SIG-M5 treated with dmso at 0.1 percent for 504 hours (cell line): ENCODE results near the gene FBXL5.

ENCODE experiments used
- DNase-seq: peaks from one replicate; lab custom pipeline; 2025; ENCODE audit not compliant: unreplicated experiment; lab: John Stamatoyannopoulos, UW

Gene FBXL5

DNA sequence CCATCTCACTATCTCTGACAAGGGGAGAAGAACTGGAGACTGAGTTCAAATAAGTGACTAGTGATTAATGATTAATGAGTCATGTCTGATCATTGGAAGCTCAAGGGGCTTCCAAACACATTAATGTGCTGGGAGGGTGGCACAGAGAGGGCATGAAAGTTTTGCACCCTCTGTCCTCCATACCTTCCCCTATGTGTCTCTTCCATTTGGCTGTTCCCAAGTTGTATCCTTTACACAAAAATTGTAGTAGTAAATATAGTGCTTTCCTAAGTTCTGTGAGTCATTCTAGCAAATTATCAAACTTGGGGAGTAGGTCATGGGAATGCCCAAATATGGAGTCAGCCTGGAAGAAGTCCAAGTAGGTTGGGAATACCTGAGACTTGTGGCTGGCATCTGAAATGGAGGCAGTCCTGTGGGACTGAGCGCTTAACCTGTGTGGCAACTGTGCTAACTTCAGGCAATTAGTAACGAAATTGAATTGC lies 22.4 kb upstream of the FBXL5 start:
- peak; percentile 37 for DNase-seq

DNA sequence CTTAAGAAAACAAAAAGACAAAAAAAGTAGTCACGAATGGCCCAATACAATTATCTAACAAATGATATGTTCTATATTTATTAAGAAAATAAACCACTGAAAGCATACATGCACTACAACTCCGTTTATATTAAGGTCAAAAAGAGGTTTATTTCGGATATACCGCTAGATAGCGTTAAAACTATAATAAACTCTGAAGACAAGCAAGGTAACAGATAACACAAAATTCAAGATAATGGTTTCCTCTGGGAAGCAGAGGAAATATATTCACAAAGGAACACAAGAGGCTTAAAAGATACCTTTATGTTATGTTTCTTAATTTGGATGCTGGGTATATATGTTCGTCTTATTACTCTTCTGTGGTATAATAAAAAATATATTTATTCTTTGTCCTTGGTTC lies 21.7 kb upstream of the FBXL5 start:
- DNase-seq, result no peak

DNA sequence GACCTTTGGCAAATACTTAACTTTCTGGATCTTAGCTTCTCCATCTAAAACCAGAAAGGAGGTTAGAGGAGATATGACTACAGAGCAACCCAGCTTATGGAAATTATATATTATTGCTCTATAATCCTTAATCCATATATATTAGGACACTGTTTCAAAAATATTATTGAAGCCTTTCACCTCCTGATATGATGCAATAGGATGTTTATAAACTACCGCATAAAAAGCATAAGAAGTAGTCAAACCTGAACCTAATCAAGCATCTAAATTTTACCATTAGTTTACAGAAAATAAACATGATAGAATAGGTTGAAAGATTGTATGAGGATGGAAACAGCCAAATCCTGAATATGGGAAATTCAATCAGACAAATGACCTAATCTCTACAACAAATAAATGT lies 20.9 kb upstream of the FBXL5 start:
- no peak for DNase-seq

DNA sequence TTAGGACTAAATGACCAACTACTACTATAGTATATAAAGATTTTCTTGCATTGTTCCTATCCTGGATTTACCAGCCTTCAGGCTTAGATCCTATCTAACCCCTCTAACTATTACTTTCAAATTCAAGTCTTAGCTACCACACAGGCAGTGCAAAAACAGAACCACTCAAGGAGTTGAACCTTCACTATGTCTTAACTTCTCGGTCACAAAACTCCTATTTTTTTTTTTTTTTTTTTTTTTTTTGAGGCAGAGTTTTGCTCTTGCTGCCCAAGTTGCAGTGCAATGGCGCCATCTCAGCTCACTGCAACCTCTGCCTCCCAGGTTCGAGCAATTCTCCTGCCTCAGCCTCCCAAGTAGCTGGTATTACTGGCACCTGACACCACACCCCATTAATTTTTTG lies 20.2 kb upstream of the FBXL5 start:
- DNase-seq, result no peak

DNA sequence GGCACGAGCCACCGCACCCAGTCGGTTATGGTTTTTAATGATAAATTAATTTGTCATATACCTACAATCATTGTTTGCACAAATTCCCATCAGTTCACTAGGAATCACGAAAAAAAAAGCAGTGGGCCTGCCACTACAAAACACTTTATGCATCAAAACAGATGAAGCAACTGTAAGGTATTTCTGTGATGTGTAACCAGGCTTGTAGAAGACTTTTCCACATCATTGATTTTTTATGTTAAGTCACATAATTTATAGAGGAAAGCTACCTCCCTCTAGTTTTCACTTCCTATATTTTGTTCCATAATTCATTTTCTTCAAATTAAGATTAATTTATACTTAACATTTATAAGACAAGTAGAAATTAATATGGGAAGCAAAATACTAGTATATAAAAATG lies 19.8 kb upstream of the FBXL5 start:
- no peak for DNase-seq

DNA sequence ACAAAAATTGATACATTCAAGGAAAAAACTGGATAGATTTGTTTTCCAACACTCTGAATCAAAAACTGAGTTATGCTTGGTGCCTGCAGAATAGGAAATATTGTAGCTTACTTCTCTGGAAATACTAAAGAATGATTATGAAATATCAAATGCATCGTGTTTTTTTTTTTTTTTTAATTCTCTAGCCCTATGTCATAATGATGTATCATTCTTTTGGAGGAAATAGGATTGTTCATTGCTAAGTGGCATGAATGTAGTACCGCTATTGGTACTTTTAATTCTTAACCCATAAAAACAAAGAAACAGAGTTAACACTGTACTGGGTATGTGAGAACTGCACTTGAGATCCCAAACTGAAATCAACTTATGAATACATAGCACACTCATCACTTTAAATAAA lies 18.9 kb upstream of the FBXL5 start:
- DNase-seq, result no peak

DNA sequence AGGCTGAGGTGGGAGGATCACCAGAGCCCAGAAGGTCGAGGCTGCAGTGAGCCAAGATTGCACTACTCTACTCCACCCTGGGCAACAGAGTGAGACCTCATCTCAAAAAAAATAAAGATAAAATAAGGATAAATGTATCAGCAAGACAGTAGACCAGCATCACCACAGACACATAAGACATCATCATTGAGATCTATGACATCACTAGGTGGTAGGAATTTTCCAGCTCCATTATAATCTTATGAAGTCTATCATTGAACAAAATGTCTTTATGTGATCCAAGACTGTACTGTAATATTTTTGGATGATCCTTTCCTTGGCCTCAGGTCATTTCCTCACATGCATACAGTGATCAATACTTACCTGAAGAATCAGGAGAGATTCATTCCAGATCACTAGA lies 18.2 kb upstream of the FBXL5 start:
- DNase-seq, result no peak

DNA sequence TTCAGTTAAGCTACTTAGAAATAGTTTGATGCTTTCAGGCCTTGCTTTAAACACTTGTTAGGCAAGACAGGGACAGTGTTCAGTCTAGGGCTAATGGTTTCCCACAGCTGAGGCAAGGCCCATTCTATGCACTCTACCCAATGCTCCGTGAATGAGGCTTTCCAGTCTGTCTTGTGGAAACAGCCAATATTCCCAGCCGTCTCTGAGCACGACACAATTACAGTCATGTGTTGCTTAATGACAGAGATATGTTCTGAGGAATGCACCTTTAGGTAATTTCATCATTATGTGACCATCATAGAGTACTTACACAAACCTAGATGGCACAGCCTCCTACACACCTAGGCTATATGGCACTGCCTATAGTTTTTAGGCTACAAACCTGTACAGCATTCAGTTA lies 16.9 kb upstream of the FBXL5 start:
- no peak for DNase-seq

DNA sequence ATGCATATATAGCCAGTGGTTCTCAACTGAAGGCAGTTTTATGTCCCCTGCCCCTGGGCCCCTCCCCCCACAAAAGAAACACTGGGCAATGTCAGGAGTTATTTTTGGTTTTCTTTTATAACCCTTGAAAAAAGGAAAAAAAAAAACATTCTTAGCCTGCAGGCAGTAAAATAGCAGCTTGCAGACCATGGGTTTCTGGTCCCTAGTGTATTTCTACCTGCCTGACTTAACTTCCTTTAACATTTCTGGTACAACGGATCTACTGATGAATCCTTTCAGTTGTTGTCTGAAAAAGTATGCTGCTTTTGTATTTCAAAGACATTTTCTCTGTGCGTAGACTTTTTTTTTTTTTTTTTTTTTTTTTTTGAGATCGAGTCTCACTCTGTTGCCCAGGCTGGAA lies 15.4 kb upstream of the FBXL5 start:
- DNase-seq, result no peak

DNA sequence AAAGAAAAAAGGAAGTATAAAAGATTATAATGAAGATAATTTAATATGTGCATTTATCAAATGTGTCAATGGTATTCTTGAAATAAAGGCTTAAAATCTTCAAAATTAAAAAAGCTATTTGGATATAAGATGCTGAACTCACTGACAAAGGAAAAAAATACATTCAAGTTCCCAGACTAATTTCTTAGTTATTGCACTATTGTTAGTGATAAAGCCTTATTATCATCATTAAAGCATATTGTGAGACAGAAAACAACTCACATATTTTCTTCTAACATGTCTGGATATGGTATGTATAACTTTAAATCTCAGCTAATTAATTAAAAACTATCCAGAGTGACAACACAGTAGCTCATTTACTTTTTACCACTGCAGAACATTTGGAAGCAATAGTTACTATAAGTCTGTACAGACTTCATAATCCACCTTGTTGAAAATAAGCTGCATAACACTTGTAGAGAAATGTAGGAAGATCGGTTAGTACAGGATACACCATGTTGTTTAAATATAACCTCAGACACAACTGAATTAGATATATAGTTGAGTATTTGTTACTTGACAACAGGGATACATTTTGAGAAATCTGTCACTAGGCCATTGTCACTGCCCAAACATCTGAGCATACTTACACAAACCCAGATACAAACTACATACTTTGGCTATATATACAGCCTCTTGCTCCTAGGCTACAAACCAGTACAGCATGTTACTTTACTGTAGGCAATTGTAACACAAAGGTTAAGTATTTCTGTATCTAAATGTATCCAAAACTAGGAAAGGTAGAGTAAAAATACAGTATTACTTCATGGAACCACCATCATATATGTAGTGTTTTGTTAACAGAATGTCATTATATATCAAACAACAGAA lies 13.6 kb upstream of the FBXL5 start:
- no peak for DNase-seq

DNA sequence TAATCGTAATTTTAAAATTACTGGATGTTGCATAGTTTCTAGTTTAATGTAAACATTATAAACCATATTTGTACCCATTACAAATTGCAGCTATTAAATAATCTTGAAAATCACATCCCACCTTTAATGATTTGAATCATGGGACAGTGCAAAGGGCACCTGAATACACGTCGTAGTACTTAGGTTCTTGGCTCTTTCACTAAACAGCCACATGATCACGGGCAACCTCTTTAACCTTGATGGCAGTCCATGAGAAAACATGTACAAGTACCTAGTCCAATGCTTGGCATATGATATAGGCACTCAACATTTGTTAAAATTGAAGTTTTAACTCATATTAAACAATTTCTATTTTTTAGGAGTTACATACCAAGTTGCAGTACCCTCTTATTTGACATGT lies 11.8 kb upstream of the FBXL5 start:
- DNase-seq, result no peak

DNA sequence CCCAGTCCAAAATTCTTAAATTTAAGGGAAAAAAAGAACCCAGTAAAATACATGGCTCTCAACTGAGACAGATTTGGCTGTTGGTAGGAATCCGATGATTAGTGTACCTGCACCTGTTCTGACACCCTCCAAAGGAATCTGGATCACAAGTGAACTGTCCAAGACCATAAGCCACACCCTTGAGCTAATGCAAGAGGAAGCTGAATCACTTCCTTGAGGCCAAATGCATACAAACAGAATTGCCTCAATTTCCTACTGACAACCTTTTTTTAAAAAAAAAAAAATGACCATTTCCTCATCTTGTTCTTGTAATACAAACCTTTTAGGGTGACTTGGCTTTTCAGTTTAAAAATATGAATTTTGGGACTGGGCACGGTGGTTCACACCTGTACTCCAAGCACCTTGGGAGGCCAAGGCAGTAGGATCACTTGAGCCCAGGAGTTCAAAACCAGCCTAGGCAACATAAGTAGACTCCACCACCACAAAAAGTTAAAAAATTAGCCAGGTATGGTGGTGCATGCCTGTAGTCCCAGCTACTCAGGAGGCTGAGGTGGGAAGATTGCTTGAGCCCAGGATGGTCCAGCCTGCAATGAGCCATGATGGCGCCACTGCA lies 10.7 kb upstream of the FBXL5 start:
- DNase-seq, result peak; percentile 82

DNA sequence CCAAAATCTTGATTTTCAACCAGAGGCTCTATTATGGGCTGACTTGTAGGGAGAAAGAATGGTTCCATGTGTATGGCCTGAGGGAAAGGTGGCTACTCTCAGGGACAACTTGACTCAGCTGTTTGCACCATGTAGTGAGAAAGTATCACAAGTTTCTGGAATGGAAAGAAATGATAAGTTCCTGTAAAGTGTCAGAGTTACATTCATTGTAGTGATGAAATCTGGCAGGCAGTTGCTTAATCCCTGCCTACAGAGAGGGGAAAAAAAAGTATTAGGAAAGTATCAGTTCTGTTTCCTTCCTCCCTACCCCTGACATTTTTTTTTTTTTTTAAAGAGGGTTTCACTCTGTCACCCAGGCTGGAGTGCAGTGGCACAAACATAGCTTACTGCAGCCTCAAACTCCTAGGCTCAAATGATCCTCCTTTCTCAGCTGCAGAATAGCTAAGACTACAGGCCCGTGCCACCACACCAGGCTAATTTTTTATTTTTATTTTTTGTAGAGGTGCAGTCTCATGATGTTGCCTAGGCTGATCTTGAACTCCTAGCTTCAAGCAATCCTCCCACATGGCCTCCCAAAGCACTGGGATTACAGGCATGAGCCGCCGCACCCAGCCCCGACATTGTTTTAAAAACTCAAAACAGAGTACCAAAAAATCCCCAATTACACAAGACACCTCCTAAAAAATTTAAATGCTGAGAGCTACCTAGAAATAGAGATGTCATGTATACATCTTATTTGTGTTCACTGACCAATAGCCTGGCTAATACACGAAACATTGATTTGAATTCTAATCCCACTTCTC lies 4.8 kb upstream of the FBXL5 start:
- DNase-seq, result peak; percentile 96

DNA sequence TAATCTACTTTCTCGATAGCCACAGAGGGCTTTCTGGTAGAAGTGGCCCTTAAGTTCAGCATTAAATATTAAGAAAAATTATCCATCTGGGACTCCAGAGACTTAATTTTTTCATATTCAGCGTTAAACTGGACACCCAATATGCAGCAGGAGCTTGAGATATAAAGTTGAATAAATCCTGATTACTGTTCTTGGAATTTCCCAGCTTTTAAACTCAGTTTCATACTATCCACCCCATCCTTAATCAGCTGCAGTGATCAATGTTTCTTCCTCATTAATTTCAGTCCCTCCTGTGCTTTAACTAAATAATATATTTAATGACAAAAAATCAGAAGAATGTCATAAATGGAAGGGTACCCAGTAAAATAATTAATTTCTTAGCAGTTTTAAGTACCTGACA lies 3.6 kb upstream of the FBXL5 start:
- no peak for DNase-seq

DNA sequence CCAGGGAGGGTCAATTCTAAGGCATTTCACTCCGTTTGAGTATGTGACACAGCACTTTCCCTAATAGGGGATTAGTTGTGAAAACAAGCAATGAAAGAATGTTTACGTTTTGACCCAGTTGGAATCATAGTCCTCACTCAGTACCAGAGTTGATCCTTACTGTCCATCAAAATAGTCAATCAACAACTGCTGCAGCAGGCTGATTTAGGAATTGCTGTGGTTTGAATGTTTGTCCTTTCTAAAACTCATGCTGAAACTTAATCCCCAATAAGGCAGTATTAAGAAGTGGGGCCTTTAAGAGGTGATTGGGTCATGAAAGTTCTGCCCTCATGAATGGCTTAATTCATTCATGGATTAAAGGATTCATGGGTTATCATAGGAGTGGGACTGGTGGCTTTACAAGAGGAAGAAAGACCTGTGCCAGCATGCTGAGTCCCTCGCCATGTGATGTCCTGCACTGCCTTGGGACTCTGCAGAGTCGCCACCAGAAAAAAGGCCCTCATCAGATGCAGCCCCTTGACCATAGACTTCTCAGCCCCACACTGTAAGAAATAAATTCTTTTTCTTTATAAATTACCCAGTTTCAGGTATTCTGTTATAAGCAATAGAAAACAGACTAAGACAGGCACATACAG lies 3.1 kb upstream of the FBXL5 start:
- no peak for DNase-seq

DNA sequence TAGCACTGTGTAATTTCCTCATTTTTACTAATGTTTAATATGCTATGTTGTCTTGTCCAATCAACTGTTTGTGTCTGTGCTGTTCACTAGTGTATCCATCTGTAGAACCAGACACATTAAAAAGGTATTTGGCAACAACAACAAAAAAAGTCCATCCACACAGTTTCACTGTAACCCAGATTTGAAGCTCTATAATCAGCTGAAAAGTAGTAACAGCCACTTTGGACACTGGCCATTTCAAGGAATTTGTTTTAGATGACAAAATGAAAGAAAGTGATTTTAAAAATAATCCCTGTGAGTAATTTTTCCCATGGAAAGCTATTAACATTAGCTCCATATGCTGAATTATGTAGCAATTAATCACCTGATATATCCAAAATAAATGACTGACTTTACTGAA lies 2.2 kb upstream of the FBXL5 start:
- DNase-seq, result no peak

DNA sequence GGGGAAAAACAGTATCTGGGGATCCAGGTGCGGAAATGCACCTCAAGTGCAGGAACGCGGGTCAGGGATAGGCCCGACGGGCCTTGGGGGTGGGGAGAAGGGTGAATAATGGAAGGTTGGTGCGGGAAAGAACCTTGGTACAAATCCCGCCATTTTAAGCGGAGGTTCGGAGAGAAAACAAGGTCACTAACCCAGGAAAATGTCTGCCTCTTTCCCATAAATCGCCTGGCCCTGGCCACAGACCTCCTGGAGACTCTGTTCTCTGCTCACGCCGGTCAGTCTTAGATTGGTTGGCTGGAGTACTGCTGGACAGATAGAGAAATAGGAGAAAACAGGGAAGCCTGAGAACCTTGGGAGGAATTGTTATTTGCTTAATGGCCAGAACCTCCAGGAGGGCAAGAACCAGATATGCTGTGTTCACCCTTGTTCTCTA lies 897 bp upstream of the FBXL5 start:
- DNase-seq, result no peak

DNA sequence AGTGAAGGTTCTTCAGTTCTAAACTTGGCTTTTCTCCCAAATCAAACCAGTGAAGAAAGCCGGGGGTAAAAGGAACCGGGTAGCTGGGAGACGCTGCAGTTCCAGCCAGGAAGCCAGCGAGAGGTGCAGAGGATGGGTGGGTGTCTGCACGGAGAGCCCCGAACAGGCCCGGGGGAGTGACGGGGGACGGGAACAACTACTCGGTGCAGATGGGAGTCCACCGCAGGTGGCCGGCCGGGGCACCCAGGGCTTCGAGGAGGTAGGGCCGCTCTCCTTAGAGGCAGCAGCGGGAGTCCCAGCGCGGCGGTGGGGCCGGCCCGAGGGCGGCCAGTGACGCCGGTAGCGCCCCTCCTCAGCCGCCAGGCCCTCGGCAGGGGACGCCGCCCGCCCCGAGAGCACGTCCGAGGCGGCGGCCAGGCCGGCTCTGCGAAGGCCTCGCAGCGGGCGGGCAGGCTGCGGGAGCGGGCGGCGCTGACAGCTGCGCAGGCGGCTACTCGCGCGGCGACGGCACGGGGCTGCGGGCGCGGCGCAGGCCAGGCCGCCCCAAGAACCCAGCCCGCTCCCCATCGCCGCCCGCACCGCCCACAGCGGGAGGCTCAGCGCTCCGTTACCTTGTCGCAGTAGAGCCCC lies 449 bp downstream of the FBXL5 start:
- DNase-seq, result peak; percentile 17

DNA sequence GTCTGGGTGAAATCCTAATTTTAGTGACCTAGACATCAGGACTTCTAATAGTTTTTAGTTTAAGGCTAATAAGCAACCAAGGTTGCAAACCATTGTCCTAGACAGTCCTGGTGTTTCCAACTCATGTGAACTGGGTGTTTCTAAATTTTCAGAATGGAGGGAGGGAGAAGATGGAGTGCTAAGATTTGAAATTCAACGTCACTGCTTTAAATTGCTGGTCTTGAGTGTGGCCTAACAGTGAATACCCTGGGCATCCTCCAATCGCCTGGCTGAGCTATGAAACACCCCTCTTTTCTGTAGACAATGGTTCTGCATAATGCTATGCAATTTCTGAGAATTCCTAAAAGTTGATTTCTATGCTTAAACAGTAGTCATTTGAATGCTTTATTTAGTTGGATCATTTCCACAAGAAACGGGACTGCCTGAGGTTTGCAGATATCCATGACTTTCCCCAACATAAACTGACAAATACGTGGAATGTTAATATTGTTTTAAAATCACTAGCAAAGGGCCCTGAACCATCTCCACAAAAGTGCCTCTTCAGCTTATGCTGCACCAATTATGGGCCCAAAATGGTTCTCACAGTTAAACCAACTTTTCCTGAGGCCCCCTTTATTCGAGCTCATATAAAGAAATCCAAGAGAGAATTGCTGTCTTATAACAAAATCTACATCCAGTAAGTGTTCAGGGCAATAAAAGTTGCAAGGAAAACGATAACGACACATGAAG lies 1.1 kb downstream of the FBXL5 start:
- peak; percentile 72 for DNase-seq

DNA sequence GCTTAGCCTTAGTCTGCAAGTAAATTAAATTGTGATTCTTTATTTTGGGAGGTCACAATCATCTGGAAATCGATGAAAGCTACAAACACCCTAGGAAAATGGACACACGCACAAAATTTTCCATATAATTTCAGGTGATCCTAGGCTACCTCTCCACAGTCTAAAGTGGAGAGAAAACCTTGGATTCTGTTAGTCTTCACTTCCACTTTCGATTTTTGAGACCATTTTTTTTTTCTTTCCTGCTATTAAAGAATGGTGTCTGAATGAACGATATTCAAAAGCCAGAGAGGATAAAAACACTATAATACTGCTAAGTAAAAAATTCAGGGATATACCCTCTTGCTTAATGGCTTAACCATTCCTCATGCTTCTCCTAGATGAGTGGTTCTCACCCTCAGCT lies 1.7 kb downstream of the FBXL5 start:
- no peak for DNase-seq
